DMS 273 treated with DMSO at 0.1 percent for 48 hours (cell line): ENCODE data around the gene CYCS.
"Not testable (repeated sequence)": the region's sequence is repeated elsewhere in the genome, so short reads cannot be mapped to it uniquely, and the experiment has no call there.

ENCODE experiments used
- DNase-seq: peaks from one replicate; lab custom pipeline; 2025; lab: John Stamatoyannopoulos, UW

The CYCS gene

DNA sequence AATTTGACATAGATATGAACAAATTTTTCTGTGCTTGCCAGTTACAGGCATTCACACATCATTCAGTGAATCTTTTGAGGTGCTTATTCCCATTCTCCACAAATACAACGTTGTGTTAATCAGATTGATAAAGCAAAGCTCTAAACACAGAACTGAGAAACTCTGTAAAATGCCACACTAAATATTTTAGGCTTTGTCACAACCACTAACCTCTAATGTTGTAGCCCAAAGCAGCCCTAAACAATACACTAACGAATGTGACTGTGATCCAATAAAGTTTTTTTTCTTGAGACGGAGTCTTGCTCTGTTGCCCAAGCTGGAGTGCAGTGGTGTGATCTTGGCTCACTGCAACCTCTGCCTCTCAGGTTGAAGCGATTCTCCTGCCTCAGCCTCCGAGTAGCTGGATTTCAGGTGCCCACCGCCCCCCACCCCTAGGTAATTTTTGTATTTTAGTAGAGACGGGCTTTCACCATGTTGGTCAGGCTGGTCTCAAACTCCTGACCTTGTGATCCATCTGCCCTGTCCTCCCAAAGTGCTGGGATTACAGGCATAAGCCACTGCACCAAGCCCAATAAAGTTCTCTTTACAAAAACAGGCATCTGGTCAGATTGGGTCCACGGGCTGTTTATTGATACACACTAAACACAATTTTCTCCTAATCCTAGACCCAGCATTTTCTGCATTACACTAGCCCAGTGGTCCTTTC lies 6.9 kb downstream of the CYCS start:
- no peak for DNase-seq

- no peak for DNase-seq
Observed at GRCh38 chr7:25117226-25118047, 7.6 kb downstream of the CYCS start.

GRCh38 chr7:25116621-25117020 lies 8.4 kb downstream of the CYCS start:
- DNase-seq, result no peak

DNA sequence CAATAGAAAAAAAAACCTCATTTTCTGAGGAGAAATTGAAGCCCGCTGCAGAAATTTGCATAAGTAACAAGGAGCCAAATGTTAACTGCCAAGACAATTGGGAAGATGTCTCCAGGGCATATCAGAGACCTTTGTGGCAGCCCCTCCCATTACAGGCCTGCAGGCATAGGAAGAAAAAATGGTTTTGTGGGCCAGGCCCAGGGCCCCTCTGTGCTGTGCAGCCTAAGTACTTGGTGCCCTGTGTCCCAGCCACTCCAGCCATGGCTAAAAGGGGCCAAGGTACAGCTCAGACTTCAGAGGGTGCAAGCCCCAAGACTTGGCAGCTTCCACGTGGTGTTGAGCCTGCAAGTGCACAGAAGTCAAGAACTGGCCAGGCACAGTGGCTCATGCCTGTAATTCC lies 14.5 kb downstream of the CYCS start:
- DNase-seq, result not testable (repeated sequence)

- no peak for DNase-seq
Observed at GRCh38 chr7:25109276-25109675, 15.8 kb downstream of the CYCS start.

GRCh38 chr7:25105911-25106310 lies 19.1 kb downstream of the CYCS start:
- DNase-seq, result no peak

DNA sequence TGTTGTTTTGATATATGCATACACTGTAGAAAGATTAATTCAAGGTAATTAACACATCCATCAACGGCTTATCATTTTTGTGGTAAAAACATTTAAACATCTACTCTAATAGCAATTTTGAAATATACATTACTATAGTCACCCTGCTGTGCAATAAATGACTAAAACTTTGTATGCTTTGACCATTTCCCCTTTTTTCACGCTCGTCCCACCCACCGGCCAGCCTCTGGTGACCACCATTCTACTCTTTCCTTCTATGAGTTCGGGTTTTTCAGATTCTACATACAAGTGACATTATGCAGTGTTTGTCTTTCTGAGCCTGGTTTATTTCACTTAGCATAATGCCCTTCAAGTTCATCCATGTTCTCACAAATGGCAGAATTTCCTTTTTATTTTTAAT lies 21.3 kb downstream of the CYCS start:
- DNase-seq, result no peak

GRCh38 chr7:25101817-25102216 lies 23.2 kb downstream of the CYCS start:
- no peak for DNase-seq

DNA sequence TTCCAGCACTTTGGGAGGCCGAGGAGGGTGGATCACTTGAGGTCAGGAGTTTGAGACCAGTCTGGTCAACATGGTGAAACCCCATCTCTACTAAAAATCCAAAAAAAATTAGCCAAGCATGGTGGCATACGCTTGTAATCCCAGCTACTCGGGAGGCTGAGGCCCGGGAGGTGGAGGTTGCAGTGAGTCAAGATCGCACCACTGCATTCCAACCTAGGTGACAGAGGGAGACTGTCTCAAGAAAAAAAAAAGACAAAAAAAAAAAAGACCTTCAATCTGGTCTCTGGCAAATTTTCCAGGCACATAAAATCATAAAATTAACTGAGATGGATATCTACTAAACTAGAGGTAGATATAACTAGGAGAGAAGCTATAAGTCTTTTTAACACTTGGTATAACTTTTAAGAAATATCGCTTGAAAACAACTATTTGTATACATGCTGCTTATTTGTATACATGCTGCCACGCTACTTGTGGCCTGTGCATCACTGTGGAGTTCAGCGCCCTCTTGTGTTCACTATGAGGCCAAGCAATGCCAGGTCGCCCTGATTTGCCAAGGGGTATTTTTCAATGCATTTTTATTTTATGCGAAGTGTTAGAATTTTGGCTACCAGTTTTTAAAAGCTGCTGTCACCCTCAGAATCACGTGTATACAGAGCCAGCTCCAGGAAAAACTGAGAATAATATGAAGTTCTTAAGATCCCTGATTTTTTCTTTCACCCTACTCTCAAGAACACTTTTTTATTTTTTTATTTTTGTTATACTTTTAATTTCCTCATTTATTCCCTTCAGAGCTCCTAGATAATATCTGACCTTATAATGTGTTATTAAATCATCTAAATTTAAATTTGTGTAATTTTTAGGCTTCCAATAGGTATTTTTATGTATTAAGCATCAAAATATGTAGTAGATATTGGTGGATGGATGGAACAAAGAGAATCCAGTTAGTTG lies 26.7 kb downstream of the CYCS start:
- peak; percentile 56 for DNase-seq

- DNase-seq, result no peak
Observed at GRCh38 chr7:25095516-25096345, 29.3 kb downstream of the CYCS start.

GRCh38 chr7:25093268-25093826 lies 31.7 kb downstream of the CYCS start:
- peak; percentile 61 for DNase-seq

DNA sequence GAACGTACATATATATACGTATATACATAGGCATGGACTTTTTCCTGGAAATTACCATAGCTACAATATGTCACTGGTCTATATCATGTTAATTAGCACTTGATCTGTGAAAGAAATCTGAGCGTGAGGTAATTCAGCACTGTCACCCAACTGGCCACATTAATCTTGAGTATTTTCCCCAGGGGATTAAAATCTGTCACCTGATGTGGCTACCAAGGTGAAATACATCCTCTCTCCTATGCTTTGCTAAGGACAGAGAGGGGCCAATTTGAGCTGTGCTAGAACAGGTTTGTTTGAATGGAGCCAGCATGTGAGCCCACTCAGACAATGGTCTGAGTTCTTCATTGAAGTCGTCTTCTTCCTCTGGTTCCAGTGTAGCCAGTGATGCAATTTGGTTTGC lies 33.3 kb downstream of the CYCS start:
- DNase-seq, result no peak

GRCh38 chr7:25091176-25091575 lies 33.9 kb downstream of the CYCS start:
- DNase-seq, result no peak

DNA sequence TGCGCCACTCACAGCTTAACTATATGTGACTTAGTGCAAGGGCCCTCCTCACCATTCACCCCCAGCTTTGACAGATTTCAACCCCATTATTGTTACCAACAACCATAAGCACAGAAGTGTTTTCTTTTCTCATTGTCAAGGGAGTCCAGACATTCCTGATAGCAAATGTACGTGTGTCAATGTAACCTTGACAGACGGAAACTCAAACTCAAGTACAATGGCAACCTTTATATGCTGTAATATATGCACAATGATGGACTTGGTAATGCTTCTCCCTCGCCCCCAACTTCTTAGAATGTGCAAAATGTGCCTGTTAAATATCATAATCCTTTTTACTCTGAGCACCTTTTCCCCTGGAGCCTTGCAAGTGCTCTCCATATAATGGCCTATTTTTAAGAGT lies 34.7 kb downstream of the CYCS start:
- DNase-seq, result no peak

GRCh38 chr7:25087855-25088254 lies 37.2 kb downstream of the CYCS start:
- DNase-seq, result no peak

DNA sequence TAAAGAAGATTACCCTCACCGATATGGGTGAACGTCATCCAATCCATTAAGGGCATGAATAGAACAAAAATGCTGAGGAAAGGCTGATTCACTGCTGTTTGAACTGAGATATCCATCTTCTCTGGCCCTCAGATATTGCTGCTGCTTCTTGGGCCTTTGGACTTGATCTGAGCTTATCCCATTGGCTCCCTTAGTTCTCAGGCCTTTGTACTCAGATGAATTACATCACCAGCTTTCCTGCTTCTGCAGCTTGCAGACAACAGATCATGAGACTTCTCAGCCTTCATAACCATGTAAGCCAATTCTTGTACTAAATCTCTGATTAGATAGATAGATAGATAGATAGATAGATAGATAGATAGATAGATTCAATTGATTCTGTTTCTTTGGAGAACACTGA lies 40.2 kb downstream of the CYCS start:
- no peak for DNase-seq

DNA sequence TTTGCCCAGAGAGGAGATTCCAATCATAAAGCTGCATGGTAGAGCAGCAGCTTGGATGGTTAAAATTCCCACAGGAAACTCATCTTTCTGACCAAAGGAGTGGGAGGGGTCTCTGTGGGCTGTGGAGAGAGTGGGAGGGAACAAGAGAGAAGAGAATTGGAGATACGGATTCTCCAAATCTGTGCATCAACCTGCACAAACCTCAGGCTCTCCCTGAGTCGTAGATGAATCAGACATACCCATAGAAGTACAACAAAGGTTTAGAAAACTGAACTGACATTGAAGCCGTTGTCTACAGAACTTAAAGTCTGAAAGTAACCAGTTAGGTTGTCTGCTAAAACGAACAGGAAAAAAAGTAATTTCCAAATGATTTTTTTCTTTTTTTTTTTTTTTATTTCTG lies 41.9 kb downstream of the CYCS start:
- no peak for DNase-seq

GRCh38 chr7:25082041-25082440 lies 43.0 kb downstream of the CYCS start:
- DNase-seq, result peak; percentile 39

- DNase-seq, result no peak
Observed at GRCh38 chr7:25077096-25077495, 48.0 kb downstream of the CYCS start.

GRCh38 chr7:25075459-25075858 lies 49.6 kb downstream of the CYCS start:
- DNase-seq, result no peak

DNA sequence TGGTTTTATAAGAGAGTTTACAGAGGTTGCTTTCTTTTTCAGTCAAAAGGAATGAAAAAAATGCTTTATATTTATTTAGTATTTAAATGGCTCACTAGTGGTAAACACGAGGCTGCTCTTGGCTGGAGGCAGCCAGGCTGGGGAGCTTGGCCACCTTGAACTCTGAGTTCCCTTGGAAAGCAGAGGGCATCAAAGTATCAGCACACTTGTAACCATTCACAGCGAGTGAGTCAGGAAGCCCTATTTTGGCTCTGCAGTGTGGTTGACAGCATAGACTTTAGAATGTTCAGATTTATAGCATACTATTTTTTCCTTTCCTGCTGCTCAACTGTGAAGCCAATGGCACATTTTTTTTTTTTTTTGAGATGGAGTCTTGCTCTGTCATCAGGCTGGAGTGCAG lies 51.6 kb downstream of the CYCS start:
- no peak for DNase-seq
